H1 (cell line): ENCODE measurements around the gene S100A6. TPM values are rescaled to one million over a fixed set of nuclear protein-coding genes. Genes with fewer than 3 reads are reported as not detected.

Source experiments
- BACH1 ChIP-seq: IDR thresholded peaks from 2 replicates; pipeline ENCODE4 v1.6.1; 2012; ENCODE audit warnings: low read length, improper control_type of control experiment
- BRCA1 ChIP-seq: IDR thresholded peaks from 2 replicates; pipeline ENCODE4 v1.6.1; 2012; ENCODE audit warnings: low read depth, low read length, improper control_type of control experiment
- CEBPB ChIP-seq: IDR thresholded peaks from 2 replicates; pipeline ENCODE4 v1.6.1; 2012; ENCODE audit warnings: low read depth, low read length
- CREB1 ChIP-seq: IDR thresholded peaks from 2 replicates; pipeline ENCODE4 v1.6.1; 2012; ENCODE audit warnings: inconsistent platforms
- HDAC2 ChIP-seq, 2 experiments: fragments of 300-600 bp in 1 of 2; sonication (generic) in 1 of 2; IDR thresholded peaks; 2 replicates each; pipeline ENCODE4 v1.6.1; 2011 to 2012; ENCODE audit warnings: low read depth in 2 of 2, low read length in 2 of 2, mild to moderate bottlenecking in 2 of 2, moderate library complexity in 2 of 2, borderline replicate concordance in 1 of 2, inconsistent platforms in 1 of 2
- SP2 ChIP-seq: IDR thresholded peaks from 2 replicates; pipeline ENCODE4 v1.6.1; 2012; ENCODE audit warnings: mild to moderate bottlenecking, low read length, inconsistent platforms
- polyA plus RNA-seq, 7 experiments: library from polyadenylated mRNA; depleted of rRNA in 3 of 7; stranded (reverse) in 5 of 7; unstranded in 2 of 7; fragments of >200 nt in 5 of 7; fragments of 200-250 nt in 2 of 7; gene quantifications; 1 replicate in 5 of 7; 2 replicates in 1 of 7; 4 replicates in 1 of 7; pipeline versions ENCODE4 v1.2.1 to v1.2.3, GENCODE V29; 2011 to 2013; ENCODE audit warnings: missing spikeins in 2 of 7, mixed read lengths in 2 of 7
- total RNA-seq: library from RNA; stranded (reverse); fragmentation: NEBNext Ultra II Directional; extraction: Animal tissue kit (Norgen Biotek cat#: 25700); gene quantifications from 2 replicates; pipeline ENCODE4 v1.2.1, GENCODE V29; 2021
- TF ChIP-seq, protein P1 (sequence below), 3 experiments: IDR thresholded peaks; 1 replicate in 2 of 3; 2 replicates in 1 of 3; pipeline versions ENCODE4 v1.5.1 to v1.6.1; 2011; ENCODE audit warnings: low read length in 3 of 3, mild to moderate bottlenecking in 3 of 3, inconsistent platforms in 2 of 3, low read depth in 1 of 3, moderate library complexity in 1 of 3; ENCODE audit not compliant: insufficient read depth in 1 of 3; ENCODE audit errors: control extremely low read depth in 1 of 3
- TF ChIP-seq, protein P2 (sequence below): IDR thresholded peaks from 2 replicates; pipeline ENCODE4 v1.6.1; 2012; ENCODE audit warnings: low read length, inconsistent platforms

The S100A6 gene
- total and polyA plus RNA-seq, 2 of the 8 experiments (the other 6 are each of a cell fraction or from before 2014, with no cell fraction given) = 11.1 to 63.0 TPM

DNA sequence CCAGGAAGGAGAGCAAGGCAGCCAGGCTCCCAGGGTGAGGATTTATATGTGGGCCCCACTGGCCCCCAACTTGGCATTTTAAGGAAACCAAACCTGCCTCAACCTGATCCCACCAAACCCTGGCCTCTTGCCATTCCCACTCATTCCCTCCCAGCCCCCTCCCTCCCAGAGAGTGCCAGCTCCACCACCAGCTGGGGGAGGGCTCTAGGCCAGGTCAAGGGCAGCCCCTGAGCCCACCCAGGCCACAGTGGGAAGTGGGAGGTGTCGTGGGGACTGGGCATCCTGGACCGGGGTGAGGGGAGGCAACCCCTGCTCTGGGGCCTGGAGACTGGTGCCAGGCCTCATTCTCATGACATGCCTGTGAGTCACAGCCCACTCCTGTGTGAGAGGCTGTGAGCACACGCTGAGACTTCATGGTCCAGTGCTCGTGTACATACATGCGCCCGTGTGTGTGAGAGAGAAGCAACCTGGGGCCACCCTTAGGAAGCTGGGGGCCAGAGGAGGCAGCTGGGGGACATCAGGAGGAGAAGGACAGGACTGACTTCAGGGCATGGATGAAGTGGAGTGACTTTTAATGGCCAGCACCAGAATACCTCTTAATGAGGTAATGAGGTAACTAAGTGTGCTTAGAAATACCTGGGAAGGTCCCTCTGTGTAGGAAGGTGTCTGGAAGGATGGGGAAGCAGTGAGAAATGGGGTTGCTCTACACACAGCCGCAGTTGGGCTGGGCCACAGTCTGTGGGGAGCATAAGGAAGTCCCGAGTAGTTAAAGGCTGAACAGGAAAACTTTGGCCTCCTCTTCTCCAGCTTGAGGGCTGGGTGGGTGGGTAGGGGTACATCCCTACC lies 30.0 kb upstream of the S100A6 start, which contains the start of gene S100A2 (continued):
- TF ChIP-seq CEBPB (no peak), CREB1 (no peak), SP2 (no peak), BRCA1 (no peak), HDAC2 (IDR thresholded peaks at IDR 0.05; ENCODE audit: borderline replicate concordance in 1 of 2, low read depth in 2 of 2, low read length in 2 of 2) (no peak), BACH1 (no peak)
- TF ChIP-seq, protein P1, sequence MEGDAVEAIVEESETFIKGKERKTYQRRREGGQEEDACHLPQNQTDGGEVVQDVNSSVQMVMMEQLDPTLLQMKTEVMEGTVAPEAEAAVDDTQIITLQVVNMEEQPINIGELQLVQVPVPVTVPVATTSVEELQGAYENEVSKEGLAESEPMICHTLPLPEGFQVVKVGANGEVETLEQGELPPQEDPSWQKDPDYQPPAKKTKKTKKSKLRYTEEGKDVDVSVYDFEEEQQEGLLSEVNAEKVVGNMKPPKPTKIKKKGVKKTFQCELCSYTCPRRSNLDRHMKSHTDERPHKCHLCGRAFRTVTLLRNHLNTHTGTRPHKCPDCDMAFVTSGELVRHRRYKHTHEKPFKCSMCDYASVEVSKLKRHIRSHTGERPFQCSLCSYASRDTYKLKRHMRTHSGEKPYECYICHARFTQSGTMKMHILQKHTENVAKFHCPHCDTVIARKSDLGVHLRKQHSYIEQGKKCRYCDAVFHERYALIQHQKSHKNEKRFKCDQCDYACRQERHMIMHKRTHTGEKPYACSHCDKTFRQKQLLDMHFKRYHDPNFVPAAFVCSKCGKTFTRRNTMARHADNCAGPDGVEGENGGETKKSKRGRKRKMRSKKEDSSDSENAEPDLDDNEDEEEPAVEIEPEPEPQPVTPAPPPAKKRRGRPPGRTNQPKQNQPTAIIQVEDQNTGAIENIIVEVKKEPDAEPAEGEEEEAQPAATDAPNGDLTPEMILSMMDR (IDR thresholded peaks at IDR 0.05; ENCODE audit: control extremely low read depth in 1 of 3, insufficient read depth in 1 of 3, low read depth in 1 of 3, low read length in 3 of 3) = no peak
- TF ChIP-seq, protein P2, sequence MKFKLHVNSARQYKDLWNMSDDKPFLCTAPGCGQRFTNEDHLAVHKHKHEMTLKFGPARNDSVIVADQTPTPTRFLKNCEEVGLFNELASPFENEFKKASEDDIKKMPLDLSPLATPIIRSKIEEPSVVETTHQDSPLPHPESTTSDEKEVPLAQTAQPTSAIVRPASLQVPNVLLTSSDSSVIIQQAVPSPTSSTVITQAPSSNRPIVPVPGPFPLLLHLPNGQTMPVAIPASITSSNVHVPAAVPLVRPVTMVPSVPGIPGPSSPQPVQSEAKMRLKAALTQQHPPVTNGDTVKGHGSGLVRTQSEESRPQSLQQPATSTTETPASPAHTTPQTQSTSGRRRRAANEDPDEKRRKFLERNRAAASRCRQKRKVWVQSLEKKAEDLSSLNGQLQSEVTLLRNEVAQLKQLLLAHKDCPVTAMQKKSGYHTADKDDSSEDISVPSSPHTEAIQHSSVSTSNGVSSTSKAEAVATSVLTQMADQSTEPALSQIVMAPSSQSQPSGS = no peak
